Measurements from ENCODE around the gene SHOX. TPM values are rescaled to one million over a fixed set of nuclear protein-coding genes. Genes with fewer than 3 reads are reported as not detected.
"Not testable (repeated sequence)": the region's sequence is repeated elsewhere in the genome, so short reads cannot be mapped to it uniquely, and the experiment has no call there.

SHOX gene
- total RNA-seq, 5 donors from 2014 or later (not counting 1 experiment from before 2014, with no cell fraction given): not detected

DNA sequence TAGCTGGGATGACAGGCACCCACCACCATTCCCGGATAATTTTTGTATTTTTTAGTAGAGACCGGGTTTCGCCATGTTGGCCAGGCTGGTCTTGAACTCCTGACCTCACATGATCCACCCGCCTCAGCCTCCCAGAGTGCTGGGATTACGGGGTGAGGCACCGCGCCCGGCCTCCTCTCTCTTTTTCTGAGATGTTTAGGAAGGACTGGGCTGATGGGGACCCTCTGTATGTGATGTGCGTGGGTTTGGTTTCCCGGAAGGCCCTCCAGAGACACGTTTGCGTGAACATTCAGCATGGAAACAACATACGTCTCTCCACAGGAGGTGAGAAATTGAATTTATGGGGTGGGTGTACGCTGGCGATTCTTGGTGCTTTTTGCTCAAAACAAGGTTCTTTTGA, 18.6 kb downstream of the SHOX start:
- ChIA-PET CTCF (no interaction called here), POLR2A (no interaction called here)
- Mint-ChIP-seq H3K4me1 (peaks cover 0 to 2% (median 2%) of the 10 kb centered on the region in 3 donors), H3K36me3 (no peaks in the 10 kb centered on the region), H3K27ac (no peak overlapping the region), H3K27me3 (peaks cover 7 to 15% of the 10 kb centered on the region in 2 donors), H3K4me3 (no peak overlapping the region), H3K9me3 (no peaks in the 10 kb centered on the region)
- Histone ChIP-seq H3K36me3 (ENCODE audit: control insufficient read depth in 2 of 2, extremely low read depth in 1 of 2, insufficient read depth in 1 of 2, low read length in 1 of 2) (no peaks in the 10 kb centered on the region), H3K27ac (ENCODE audit: low read length) (no peak overlapping the region), H3K4me3 (ENCODE audit: control insufficient read depth in 1 of 2, extremely low read depth in 1 of 2, low read length in 1 of 2) (no peak overlapping the region), H3K27me3 (replicated peaks in 1 of 2; ENCODE audit: control insufficient read depth in 2 of 2, extremely low read depth in 1 of 2, insufficient read depth in 2 of 2, low read length in 1 of 2) (peaks cover 3 to 4% of the 10 kb centered on the region in 2 experiments), H3K9me3 (no peaks in the 10 kb centered on the region), H3K4me1 (ENCODE audit: control insufficient read depth in 1 of 2, extremely low read depth in 1 of 2, insufficient read depth in 2 of 2, low read length in 2 of 2) (no peaks in the 10 kb centered on the region)
- 83% methylated on average over 5 of the region's 15 CpGs for WGBS (ENCODE audit: insufficient coverage)
- ATAC-seq (replicated peaks in 1 of 4) (no peak), DNase-seq (no peak)

DNA sequence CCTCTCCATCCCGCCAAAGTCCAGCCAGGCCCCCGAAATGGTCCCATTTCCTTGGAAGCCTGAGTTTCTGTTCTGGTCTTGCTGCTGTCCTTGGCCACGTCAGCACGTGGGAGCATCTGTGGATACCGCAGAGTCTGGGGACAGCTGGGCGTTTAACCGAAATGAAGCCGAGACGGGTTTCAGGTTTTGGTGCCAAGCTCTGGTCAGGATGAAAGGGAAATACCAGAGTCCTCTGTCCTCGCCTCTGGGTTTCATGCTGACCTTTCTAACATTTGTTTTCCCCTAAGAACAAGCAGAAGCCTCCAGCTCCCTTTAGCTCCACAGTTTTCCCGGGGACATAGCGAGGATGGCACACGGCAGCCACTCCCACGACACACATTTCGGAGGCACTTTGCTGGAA, 19.7 kb downstream of the SHOX start:
- DNase-seq (no peak), ATAC-seq (replicated peaks in 1 of 4) (no peak)
- POLR2A ChIA-PET: no interaction called here
- Histone ChIP-seq H3K36me3 (ENCODE audit: control insufficient read depth in 2 of 2, extremely low read depth in 1 of 2, insufficient read depth in 1 of 2, low read length in 1 of 2) (no peaks in the 10 kb centered on the region), H3K27ac (ENCODE audit: low read length) (no peak overlapping the region), H3K4me1 (ENCODE audit: control insufficient read depth in 1 of 2, extremely low read depth in 1 of 2, insufficient read depth in 2 of 2, low read length in 2 of 2) (no peaks in the 10 kb centered on the region), H3K9me3 (no peaks in the 10 kb centered on the region), H3K27me3 (replicated peaks in 1 of 2; ENCODE audit: control insufficient read depth in 2 of 2, extremely low read depth in 1 of 2, insufficient read depth in 2 of 2, low read length in 1 of 2) (peaks cover 3 to 4% of the 10 kb centered on the region in 2 experiments), H3K4me3 (ENCODE audit: control insufficient read depth in 1 of 2, extremely low read depth in 1 of 2, low read length in 1 of 2) (no peak overlapping the region)
- Mint-ChIP-seq H3K4me1 (no peaks in the 10 kb centered on the region), H3K27ac (no peak overlapping the region), H3K27me3 (peaks cover 7 to 9% of the 10 kb centered on the region in 2 donors), H3K4me3 (no peak overlapping the region), H3K9me3 (no peaks in the 10 kb centered on the region), H3K36me3 (no peaks in the 10 kb centered on the region)
- 77% methylated on average over 10 of the region's 15 CpGs for WGBS (ENCODE audit: insufficient coverage)
- CTCF ChIA-PET: no interaction called here

DNA sequence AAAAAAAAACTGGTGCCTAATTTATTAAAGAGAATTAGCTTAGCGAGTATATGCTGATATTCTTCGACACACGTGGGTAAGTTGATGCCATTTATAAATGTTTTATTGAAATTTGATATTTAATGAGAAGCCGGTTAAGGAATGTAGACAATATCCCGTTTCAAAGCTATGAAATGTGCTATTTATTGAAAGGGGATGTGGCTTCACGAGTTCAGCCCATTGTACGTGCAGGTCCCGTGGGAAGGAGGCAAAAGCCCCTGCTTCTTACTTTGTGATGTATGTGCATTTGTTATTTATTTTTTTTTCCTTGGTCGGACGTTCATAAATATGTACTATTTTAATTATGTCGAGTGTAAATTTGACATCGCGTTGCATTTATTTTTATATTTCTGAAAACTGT, 20.2 kb downstream of the SHOX start:
- DNase-seq: no peak
- ChIA-PET POLR2A (no interaction called here), CTCF (no interaction called here)
- Histone ChIP-seq H3K27ac (ENCODE audit: low read length) (no peak overlapping the region), H3K36me3 (ENCODE audit: control insufficient read depth in 2 of 2, extremely low read depth in 1 of 2, insufficient read depth in 1 of 2, low read length in 1 of 2) (no peaks in the 10 kb centered on the region), H3K4me1 (ENCODE audit: control insufficient read depth in 1 of 2, extremely low read depth in 1 of 2, insufficient read depth in 2 of 2, low read length in 2 of 2) (no peaks in the 10 kb centered on the region), H3K27me3 (replicated peaks in 1 of 2; ENCODE audit: control insufficient read depth in 2 of 2, extremely low read depth in 1 of 2, insufficient read depth in 2 of 2, low read length in 1 of 2) (peaks cover 3 to 4% of the 10 kb centered on the region in 2 experiments), H3K4me3 (ENCODE audit: control insufficient read depth in 1 of 2, extremely low read depth in 1 of 2, low read length in 1 of 2) (no peak overlapping the region), H3K9me3 (no peaks in the 10 kb centered on the region)
- Mint-ChIP-seq H3K27ac (no peak overlapping the region), H3K4me1 (no peaks in the 10 kb centered on the region), H3K9me3 (no peaks in the 10 kb centered on the region), H3K27me3 (peaks cover 7 to 9% of the 10 kb centered on the region in 2 donors), H3K36me3 (no peaks in the 10 kb centered on the region), H3K4me3 (no peak overlapping the region)
- 68% methylated on average over 5 of the region's 13 CpGs for WGBS (ENCODE audit: insufficient coverage)
- no peak for ATAC-seq (replicated peaks in 1 of 4)

GRCh38 chrX:651922-652321, 21.3 kb downstream of the SHOX start:
- 90% methylated on average over 7 of the region's 25 CpGs for WGBS (ENCODE audit: insufficient coverage)
- H3K27me3 Mint-ChIP-seq; H3K4me3 ChIP-seq (ENCODE audit: control insufficient read depth in 1 of 2, extremely low read depth in 1 of 2, low read length in 1 of 2); H3K27ac Mint-ChIP-seq; H3K4me1 Mint-ChIP-seq; ATAC-seq (replicated peaks in 1 of 4); POLR2A ChIA-PET; H3K27ac ChIP-seq (ENCODE audit: low read length); H3K36me3 Mint-ChIP-seq; H3K4me3 Mint-ChIP-seq; H3K9me3 Mint-ChIP-seq; H3K27me3 ChIP-seq (replicated peaks in 1 of 2; ENCODE audit: control insufficient read depth in 2 of 2, extremely low read depth in 1 of 2, insufficient read depth in 2 of 2, low read length in 1 of 2); H3K4me1 ChIP-seq (ENCODE audit: control insufficient read depth in 1 of 2, extremely low read depth in 1 of 2, insufficient read depth in 2 of 2, low read length in 2 of 2); H3K9me3 ChIP-seq; H3K36me3 ChIP-seq (ENCODE audit: control insufficient read depth in 2 of 2, extremely low read depth in 1 of 2, insufficient read depth in 1 of 2, low read length in 1 of 2); DNase-seq; CTCF ChIA-PET: not testable (repeated sequence)

DNA sequence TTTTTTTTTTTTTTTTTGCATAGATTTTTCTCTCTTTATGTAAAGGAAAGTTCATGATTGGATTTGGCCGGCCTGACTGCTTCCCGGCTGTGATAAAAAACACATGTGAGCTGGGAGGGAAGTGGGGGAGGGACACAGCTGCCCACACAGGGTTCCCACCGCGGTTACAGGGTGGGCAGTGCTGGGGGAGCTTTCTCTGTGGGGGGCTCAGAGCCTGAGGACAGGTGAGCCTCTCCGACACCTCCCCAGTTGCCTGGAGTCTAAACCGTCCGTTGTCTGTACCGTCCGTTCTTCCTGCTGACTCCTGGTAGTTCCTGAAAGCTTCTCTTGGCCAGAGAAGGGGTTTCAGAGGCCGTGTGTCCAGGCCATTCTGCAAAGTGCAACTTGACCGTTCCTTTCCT, 21.8 kb downstream of the SHOX start:
- peaks cover 0 to 2% of the 10 kb centered on the region in 2 donors for H3K27me3 Mint-ChIP-seq
- Histone ChIP-seq H3K27me3 (replicated peaks in 1 of 2; ENCODE audit: control insufficient read depth in 2 of 2, extremely low read depth in 1 of 2, insufficient read depth in 2 of 2, low read length in 1 of 2) (peaks cover 3 to 4% of the 10 kb centered on the region in 2 experiments), H3K9me3 (no peaks in the 10 kb centered on the region), H3K27ac (ENCODE audit: low read length) (no peak overlapping the region), H3K4me3 (ENCODE audit: control insufficient read depth in 1 of 2, extremely low read depth in 1 of 2, low read length in 1 of 2) (no peak overlapping the region), H3K36me3 (ENCODE audit: control insufficient read depth in 2 of 2, extremely low read depth in 1 of 2, insufficient read depth in 1 of 2, low read length in 1 of 2) (no peaks in the 10 kb centered on the region), H3K4me1 (ENCODE audit: control insufficient read depth in 1 of 2, extremely low read depth in 1 of 2, insufficient read depth in 2 of 2, low read length in 2 of 2) (no peaks in the 10 kb centered on the region)
- no peak for ATAC-seq (replicated peaks in 1 of 4)
- H3K4me1 Mint-ChIP-seq: no peaks in the 10 kb centered on the region
- H3K9me3 Mint-ChIP-seq: no peaks in the 10 kb centered on the region
- H3K36me3 Mint-ChIP-seq: no peaks in the 10 kb centered on the region
- no peak for DNase-seq
- H3K4me3 Mint-ChIP-seq: no peak overlapping the region
- no peak overlapping the region for H3K27ac Mint-ChIP-seq
- ChIA-PET POLR2A (no interaction called here), CTCF (no interaction called here)
- WGBS (ENCODE audit: insufficient coverage): 47% methylated on average over 9 of the region's 11 CpGs

DNA sequence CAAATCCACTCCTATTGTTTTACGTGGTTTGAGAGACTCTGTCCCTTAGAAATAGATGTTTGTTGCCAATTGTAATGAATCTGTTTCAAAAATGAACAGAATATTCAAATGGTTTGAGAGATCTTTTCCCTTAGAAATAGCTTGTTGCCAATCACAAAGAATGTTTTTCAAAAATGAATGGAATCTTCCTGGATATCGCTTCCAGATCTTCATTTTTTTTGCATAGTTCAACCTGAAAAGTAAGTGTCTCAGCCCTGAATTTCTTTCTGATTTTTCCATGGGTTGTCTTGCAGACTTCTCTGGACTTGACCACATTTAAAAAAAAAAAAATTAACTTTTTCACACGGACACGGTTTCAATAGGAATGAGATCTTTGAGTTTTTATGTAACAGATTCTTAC, 22.7 kb downstream of the SHOX start:
- H3K4me1 Mint-ChIP-seq: no peaks in the 10 kb centered on the region
- H3K9me3 ChIP-seq: no peaks in the 10 kb centered on the region
- H3K27me3 Mint-ChIP-seq: peaks cover 0 to 2% of the 10 kb centered on the region in 2 donors
- ChIA-PET POLR2A (no interaction called here), CTCF (no interaction called here)
- H3K4me1 ChIP-seq (ENCODE audit: control insufficient read depth in 1 of 2, extremely low read depth in 1 of 2, insufficient read depth in 2 of 2, low read length in 2 of 2): no peaks in the 10 kb centered on the region
- H3K9me3 Mint-ChIP-seq: no peaks in the 10 kb centered on the region
- no peaks in the 10 kb centered on the region for H3K36me3 Mint-ChIP-seq
- WGBS (ENCODE audit: insufficient coverage): 100% methylated on average over 1 of the region's 4 CpGs
- peaks cover 3 to 4% of the 10 kb centered on the region in 2 experiments for H3K27me3 ChIP-seq (replicated peaks in 1 of 2; ENCODE audit: control insufficient read depth in 2 of 2, extremely low read depth in 1 of 2, insufficient read depth in 2 of 2, low read length in 1 of 2)
- H3K27ac ChIP-seq (ENCODE audit: low read length): no peak overlapping the region
- DNase-seq (no peak), ATAC-seq (replicated peaks in 1 of 4) (no peak)
- no peak overlapping the region for H3K4me3 Mint-ChIP-seq
- H3K27ac Mint-ChIP-seq: no peak overlapping the region
- H3K36me3 ChIP-seq (ENCODE audit: control insufficient read depth in 2 of 2, extremely low read depth in 1 of 2, insufficient read depth in 1 of 2, low read length in 1 of 2): no peaks in the 10 kb centered on the region
- H3K4me3 ChIP-seq (ENCODE audit: control insufficient read depth in 1 of 2, extremely low read depth in 1 of 2, low read length in 1 of 2): no peak overlapping the region

DNA sequence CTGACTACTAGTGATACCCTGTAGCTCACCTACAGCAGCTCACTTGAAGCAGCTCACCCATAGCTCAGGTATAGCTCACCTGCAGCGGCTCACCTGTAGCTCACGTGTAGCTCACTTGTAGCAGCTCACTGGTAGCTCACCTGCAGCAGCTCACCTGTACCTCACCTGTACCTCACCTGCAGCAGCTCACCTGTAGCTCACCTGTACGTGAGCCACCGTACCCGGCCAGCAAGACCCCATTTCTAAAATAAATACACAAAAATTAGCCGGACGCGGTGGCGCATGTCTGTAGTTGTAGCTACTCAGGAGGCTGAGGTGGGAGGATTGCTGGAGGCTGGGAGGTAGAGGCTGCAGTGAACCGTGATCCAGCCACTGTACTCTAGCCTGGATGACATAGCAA, 30.6 kb downstream of the SHOX start:
- no peak for DNase-seq
- Histone ChIP-seq H3K9me3 (no peaks in the 10 kb centered on the region), H3K36me3 (ENCODE audit: control insufficient read depth in 2 of 2, extremely low read depth in 1 of 2, insufficient read depth in 1 of 2, low read length in 1 of 2) (no peaks in the 10 kb centered on the region), H3K4me1 (ENCODE audit: control insufficient read depth in 1 of 2, extremely low read depth in 1 of 2, insufficient read depth in 2 of 2, low read length in 2 of 2) (no peaks in the 10 kb centered on the region), H3K27me3 (replicated peaks in 1 of 2; ENCODE audit: control insufficient read depth in 2 of 2, extremely low read depth in 1 of 2, insufficient read depth in 2 of 2, low read length in 1 of 2) (no peaks in the 10 kb centered on the region), H3K4me3 (ENCODE audit: control insufficient read depth in 1 of 2, extremely low read depth in 1 of 2, low read length in 1 of 2) (no peak overlapping the region), H3K27ac (ENCODE audit: low read length) (no peak overlapping the region)
- Mint-ChIP-seq H3K4me1 (no peaks in the 10 kb centered on the region), H3K4me3 (no peak overlapping the region), H3K27me3 (peaks cover 0 to 5% of the 10 kb centered on the region in 2 donors), H3K27ac (no peak overlapping the region), H3K9me3 (peaks cover 0 to 7% (median 0%) of the 10 kb centered on the region in 3 donors), H3K36me3 (no peaks in the 10 kb centered on the region)
- CTCF ChIA-PET: no interaction called here
- POLR2A ChIA-PET: no interaction called here
- 89% methylated on average over 2 of the region's 10 CpGs for WGBS (ENCODE audit: insufficient coverage)
- ATAC-seq (replicated peaks in 1 of 4): no peak

All from T-cell (primary cell).